CD14-positive monocyte (primary cell): ENCODE measurements around the gene KIRREL3. TPM values are rescaled to one million over a fixed set of nuclear protein-coding genes. Genes with fewer than 3 reads are reported as not detected.

Experiments used
- DNase-seq, 3 donors: peaks; one replicate each; pipeline ENCODE4 v3.0.0-alpha.2; 2011 to 2022
- H2AFZ ChIP-seq: 2 replicates; pipeline ENCODE4 v1.6.0; 2012; ENCODE audit warnings: mild to moderate bottlenecking, low read depth, low read length, inconsistent platforms; ENCODE audit not compliant: insufficient read depth, poor library complexity, severe bottlenecking
- H3K27ac ChIP-seq, 2 donors: 1 replicate in 1 of 2; 2 replicates in 1 of 2; pipeline ENCODE4 v1.5.1; 2012 to 2013; ENCODE audit warnings: low read length in 2 of 2, control low read depth in 1 of 2, inconsistent platforms in 1 of 2, low read depth in 1 of 2, mild to moderate bottlenecking in 1 of 2
- H3K27me3 ChIP-seq, 2 donors: one replicate each; pipeline versions ENCODE4 v1.6.0 to v1.6.1; 2011 to 2013; ENCODE audit warnings: low read length in 2 of 2; ENCODE audit not compliant: control insufficient read depth in 2 of 2, insufficient read depth in 2 of 2
- H3K36me3 ChIP-seq, 2 donors: replicated peaks in 1 of 2; 1 replicate in 1 of 2; 2 replicates in 1 of 2; pipeline versions ENCODE4 v1.5.1 to v1.6.1; 2012 to 2013; ENCODE audit warnings: low read length in 2 of 2, control low read depth in 1 of 2, inconsistent platforms in 1 of 2, mild to moderate bottlenecking in 1 of 2; ENCODE audit not compliant: insufficient read depth in 2 of 2, control insufficient read depth in 1 of 2
- H3K4me1 ChIP-seq, 2 donors: 1 replicate in 1 of 2; 2 replicates in 1 of 2; pipeline versions ENCODE4 v1.5.1 to v1.6.1; 2012 to 2013; ENCODE audit warnings: low read length in 2 of 2, control low read depth in 1 of 2, inconsistent platforms in 1 of 2, mild to moderate bottlenecking in 1 of 2, moderate library complexity in 1 of 2; ENCODE audit not compliant: insufficient read depth in 2 of 2, control insufficient read depth in 1 of 2
- H3K4me2 ChIP-seq: replicated peaks from 2 replicates; pipeline ENCODE3; 2012; ENCODE audit warnings: low read length, moderate library complexity, mild to moderate bottlenecking; ENCODE audit not compliant: poor library complexity, severe bottlenecking; ENCODE audit errors: extremely low read depth
- H3K4me3 ChIP-seq, 3 experiments: fragments of 200-600 bp in 1 of 3; sonication (generic) in 1 of 3; replicated peaks in 1 of 3; 1 replicate in 2 of 3; 2 replicates in 1 of 3; pipeline ENCODE4 v1.5.1; 2011 to 2013; ENCODE audit warnings: low read length in 3 of 3, mild to moderate bottlenecking in 3 of 3, control low read depth in 2 of 3, low read depth in 2 of 3, inconsistent platforms in 1 of 3, moderate library complexity in 1 of 3
- H3K79me2 ChIP-seq: 2 replicates; pipeline ENCODE4 v1.6.0; 2012; ENCODE audit warnings: mild to moderate bottlenecking, control low read depth, inconsistent platforms, low read length, moderate library complexity; ENCODE audit not compliant: insufficient read depth
- H3K9ac ChIP-seq: 2 replicates; pipeline ENCODE4 v1.6.0; 2017; ENCODE audit warnings: low read length, mild to moderate bottlenecking; ENCODE audit not compliant: insufficient read depth, poor library complexity, severe bottlenecking
- H3K9me3 ChIP-seq, 2 donors: replicated peaks in 1 of 2; 1 replicate in 1 of 2; 2 replicates in 1 of 2; pipeline versions ENCODE4 v1.5.1 to v1.6.1; 2012 to 2013; ENCODE audit warnings: low read length in 2 of 2, control low read depth in 1 of 2; ENCODE audit not compliant: control insufficient read depth in 1 of 2, insufficient read depth in 1 of 2
- H4K20me1 ChIP-seq: 2 replicates; pipeline ENCODE4 v1.6.0; 2012; ENCODE audit warnings: mild to moderate bottlenecking, low read length, control low read depth, moderate library complexity; ENCODE audit not compliant: insufficient read depth
- H3K27ac Mint-ChIP-seq, 7 donors: one replicate each; pipeline ENCODE4 v1.8.0; 2020; ENCODE audit warnings: mild to moderate bottlenecking in 7 of 7, mixed read lengths in 7 of 7, moderate library complexity in 6 of 7, inconsistent platforms in 2 of 7
- H3K27me3 Mint-ChIP-seq, 3 donors: one replicate each; pipeline ENCODE4 v1.8.0; 2021 to 2022; ENCODE audit warnings: low read depth in 3 of 3, mild to moderate bottlenecking in 3 of 3, mixed read lengths in 3 of 3, moderate library complexity in 3 of 3, inconsistent platforms in 1 of 3
- H3K36me3 Mint-ChIP-seq, 2 donors: one replicate each; pipeline ENCODE4 v1.8.0; 2020; ENCODE audit warnings: mixed read lengths in 2 of 2, inconsistent platforms in 1 of 2, mild to moderate bottlenecking in 1 of 2
- H3K4me1 Mint-ChIP-seq: one replicate; pipeline ENCODE4 v1.8.0; 2020; ENCODE audit warnings: mild to moderate bottlenecking, mixed read lengths
- H3K4me3 Mint-ChIP-seq, 2 donors: one replicate each; pipeline ENCODE4 v1.8.0; 2020; ENCODE audit warnings: mild to moderate bottlenecking in 2 of 2, mixed read lengths in 2 of 2, moderate library complexity in 1 of 2
- H3K9me3 Mint-ChIP-seq, 7 donors: one replicate each; pipeline ENCODE4 v1.8.0; 2020 to 2022; ENCODE audit warnings: mixed read lengths in 7 of 7, mild to moderate bottlenecking in 6 of 7, moderate library complexity in 6 of 7, inconsistent platforms in 2 of 7
- CTCF ChIP-seq: fragments of 200-600 bp; IDR thresholded peaks from one replicate; pipeline ENCODE4 v1.8.0; 2022; ENCODE audit warnings: antibody characterized with exemption, mild to moderate bottlenecking
- WGBS: methylation state at CpG from one replicate; pipeline ENCODE4 v1.1.5; 2013; ENCODE audit warnings: missing lambda C conversion rate; ENCODE audit not compliant: insufficient coverage; 5-methylcytosine and 5-hydroxymethylcytosine counted together
- intact Hi-C, 2 donors: fragments of 100-400 bp; cut with micrococcal nuclease; formaldehyde crosslinking; loops; one replicate each; pipeline versions ENCODE4 v1.15.0 to v1.15.1; 2023
- polyA plus RNA-seq, 3 donors: library from polyadenylated mRNA; depleted of rRNA in 1 of 3; unstranded in 2 of 3; stranded (reverse) in 1 of 3; fragments of 300-500 nt in 2 of 3; fragments of >200 nt in 1 of 3; fragmentation: Illumina TruSeq in 2 of 3; gene quantifications; 1 replicate in 2 of 3; 2 replicates in 1 of 3; pipeline ENCODE4 v1.2.3, GENCODE V29; 2012 to 2021

The KIRREL3 gene
- polyA plus RNA-seq, 3 donors = not detected

GRCh38 chr11:126732981-126733380 is 267.6 kb downstream of the KIRREL3 start:
- peaks cover 0 to 18% of the 10 kb centered on the region in 2 donors for H3K4me1 ChIP-seq
- no peak overlapping the region for H3K9ac ChIP-seq
- no peaks in the 10 kb centered on the region for H3K36me3 Mint-ChIP-seq
- no peak overlapping the region for H3K4me3 ChIP-seq
- no peak overlapping the region for H2AFZ ChIP-seq
- 80% methylated on average over 3 of the region's 4 CpGs for WGBS
- H3K79me2 ChIP-seq = no peaks in the 10 kb centered on the region
- TF ChIP-seq CTCF = no peak
- H3K4me3 Mint-ChIP-seq = no peak overlapping the region
- H3K4me2 ChIP-seq = no peak overlapping the region
- H3K9me3 Mint-ChIP-seq = peaks cover 0 to 5% (median 4%) of the 10 kb centered on the region in 7 donors
- H3K27ac Mint-ChIP-seq = no peak overlapping the region
- no peak for DNase-seq
- no peaks in the 10 kb centered on the region for H3K36me3 ChIP-seq
- H3K9me3 ChIP-seq = no peaks in the 10 kb centered on the region
- intact Hi-C loops = no loop called here
- H3K27me3 ChIP-seq = no peaks in the 10 kb centered on the region
- peaks cover 0 to 6% (median 4%) of the 10 kb centered on the region in 3 donors for H3K27me3 Mint-ChIP-seq
- no peak overlapping the region for H3K27ac ChIP-seq
- peaks cover 26% of the 10 kb centered on the region for H3K4me1 Mint-ChIP-seq
- H4K20me1 ChIP-seq = no peaks in the 10 kb centered on the region

- intact Hi-C loops = no loop called here
- Histone ChIP-seq H3K27me3 (no peaks in the 10 kb centered on the region), H4K20me1 (no peaks in the 10 kb centered on the region), H2AFZ (no peak overlapping the region), H3K27ac (no peak overlapping the region), H3K9me3 (no peaks in the 10 kb centered on the region), H3K4me2 (no peak overlapping the region), H3K36me3 (no peaks in the 10 kb centered on the region), H3K4me3 (no peak overlapping the region), H3K79me2 (no peaks in the 10 kb centered on the region), H3K4me1 (peaks cover 0 to 18% of the 10 kb centered on the region in 2 donors), H3K9ac (no peak overlapping the region)
- no peak overlapping the region for H3K27ac Mint-ChIP-seq
- WGBS = 18% methylated on average over 2 of the region's 4 CpGs
- H3K4me1 Mint-ChIP-seq = peaks cover 26% of the 10 kb centered on the region
- TF ChIP-seq CTCF = no peak
- H3K27me3 Mint-ChIP-seq = peaks cover 3 to 6% (median 4%) of the 10 kb centered on the region in 3 donors
- H3K4me3 Mint-ChIP-seq = no peak overlapping the region
- no peaks in the 10 kb centered on the region for H3K36me3 Mint-ChIP-seq
- no peak for DNase-seq
- peaks cover 0 to 5% (median 4%) of the 10 kb centered on the region in 7 donors for H3K9me3 Mint-ChIP-seq
Observed at GRCh38 chr11:126731576-126732142, 268.9 kb downstream of the KIRREL3 start.
